HCT116 (cell line): ENCODE measurements around the gene EXOSC5. TPM values are rescaled to one million over a fixed set of nuclear protein-coding genes. Genes with fewer than 3 reads are reported as not detected.

Experiments
- CBX3 ChIP-seq: IDR thresholded peaks from 2 replicates; pipeline ENCODE4 v1.6.1; 2012; ENCODE audit warnings: low read depth
- EZH2phosphoT487 ChIP-seq: fragments of 200-600 bp; IDR thresholded peaks from 2 replicates; pipeline ENCODE4 v1.6.1; 2018; ENCODE audit warnings: antibody characterized with exemption, borderline replicate concordance
- FOSL1 ChIP-seq: IDR thresholded peaks from 2 replicates; pipeline ENCODE4 v1.6.1; 2012; ENCODE audit warnings: low read depth
- RAD21 ChIP-seq: IDR thresholded peaks from 2 replicates; pipeline ENCODE4 v1.6.1; 2012; ENCODE audit warnings: low read depth, mild to moderate bottlenecking
- SP1 ChIP-seq: IDR thresholded peaks from 2 replicates; pipeline ENCODE4 v1.6.1; 2012; ENCODE audit warnings: low read depth
- total RNA-seq: library from RNA; stranded (reverse); gene quantifications from one replicate; pipeline ENCODE4 v1.2.1, GENCODE V29; 2021; ENCODE audit not compliant: unreplicated experiment
- TF ChIP-seq, protein P1 (sequence below), 3 experiments: fragments of 200-600 bp in 1 of 3; sonication (generic) in 1 of 3; IDR thresholded peaks in 2 of 3; conservative IDR thresholded peaks in 1 of 3; 2 replicates each; pipeline ENCODE4 v1.5.1; 2012 to 2017; ENCODE audit warnings: low read depth in 2 of 3, low read length in 2 of 3, antibody characterized with exemption in 1 of 3, borderline replicate concordance in 1 of 3, control low read depth in 1 of 3, mild to moderate bottlenecking in 1 of 3, mixed read lengths in 1 of 3, mixed run types in 1 of 3, moderate library complexity in 1 of 3; ENCODE audit not compliant: insufficient read depth in 1 of 3
- TF ChIP-seq, protein P2 (sequence below): IDR thresholded peaks from 2 replicates; pipeline ENCODE4 v1.6.1; 2012
- TF ChIP-seq, protein P3 (sequence below): IDR thresholded peaks from 2 replicates; pipeline ENCODE4 v1.6.1; 2011; ENCODE audit warnings: mild to moderate bottlenecking, low read length, moderate library complexity; ENCODE audit not compliant: insufficient replicate concordance; ENCODE audit errors: extremely low read depth
- TF ChIP-seq, protein P4 (sequence below): IDR thresholded peaks from 2 replicates; pipeline ENCODE4 v1.6.1; 2012; ENCODE audit warnings: low read depth

The EXOSC5 gene
- total RNA-seq, 1 experiment from 2014 or later = 57.5 TPM

DNA sequence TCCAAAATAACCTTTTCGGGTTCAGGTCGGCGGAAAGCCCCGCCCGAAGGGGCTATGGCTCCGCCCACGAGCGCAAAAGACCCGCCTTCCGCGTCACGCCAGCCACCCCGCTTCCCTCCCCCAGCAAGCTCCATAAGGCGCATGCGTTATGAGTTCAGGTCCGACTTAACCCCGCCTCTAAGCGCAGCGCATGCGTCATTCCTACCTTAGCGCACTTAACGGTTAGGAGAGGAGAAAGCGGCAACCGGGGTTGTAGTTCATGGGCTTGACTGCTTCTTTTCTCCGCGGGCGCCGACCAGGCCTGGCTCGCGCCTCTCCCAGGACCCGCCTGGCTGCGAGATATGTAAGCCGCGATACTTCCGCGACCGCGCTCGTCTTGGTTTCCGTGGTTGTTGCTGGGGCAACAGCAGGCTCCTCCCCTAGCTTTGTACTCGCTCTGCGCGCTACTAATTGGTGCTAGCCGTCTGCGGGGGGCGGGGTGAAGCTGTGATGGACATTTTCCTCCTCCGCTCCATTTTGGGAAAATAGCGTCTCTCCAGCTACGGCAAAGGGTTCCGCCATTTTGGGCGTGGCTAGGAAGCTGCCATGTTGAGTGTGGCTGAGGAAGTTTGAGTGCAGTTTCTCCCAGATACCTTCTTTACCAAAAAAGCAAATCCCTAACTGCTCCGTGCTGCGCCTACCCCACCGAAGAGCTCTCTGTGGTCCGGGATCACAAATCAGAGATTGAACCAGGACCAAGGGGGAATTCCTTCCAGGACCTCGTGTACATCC is 33.2 kb downstream of the EXOSC5 start, which contains the start of gene B9D2 (continued):
- TF ChIP-seq, protein P1, sequence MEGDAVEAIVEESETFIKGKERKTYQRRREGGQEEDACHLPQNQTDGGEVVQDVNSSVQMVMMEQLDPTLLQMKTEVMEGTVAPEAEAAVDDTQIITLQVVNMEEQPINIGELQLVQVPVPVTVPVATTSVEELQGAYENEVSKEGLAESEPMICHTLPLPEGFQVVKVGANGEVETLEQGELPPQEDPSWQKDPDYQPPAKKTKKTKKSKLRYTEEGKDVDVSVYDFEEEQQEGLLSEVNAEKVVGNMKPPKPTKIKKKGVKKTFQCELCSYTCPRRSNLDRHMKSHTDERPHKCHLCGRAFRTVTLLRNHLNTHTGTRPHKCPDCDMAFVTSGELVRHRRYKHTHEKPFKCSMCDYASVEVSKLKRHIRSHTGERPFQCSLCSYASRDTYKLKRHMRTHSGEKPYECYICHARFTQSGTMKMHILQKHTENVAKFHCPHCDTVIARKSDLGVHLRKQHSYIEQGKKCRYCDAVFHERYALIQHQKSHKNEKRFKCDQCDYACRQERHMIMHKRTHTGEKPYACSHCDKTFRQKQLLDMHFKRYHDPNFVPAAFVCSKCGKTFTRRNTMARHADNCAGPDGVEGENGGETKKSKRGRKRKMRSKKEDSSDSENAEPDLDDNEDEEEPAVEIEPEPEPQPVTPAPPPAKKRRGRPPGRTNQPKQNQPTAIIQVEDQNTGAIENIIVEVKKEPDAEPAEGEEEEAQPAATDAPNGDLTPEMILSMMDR (IDR thresholded peaks at IDR 0.05 in 2 of 3, conservative IDR thresholded peaks at IDR 0.05 in 1 of 3; ENCODE audit: borderline replicate concordance in 1 of 3, insufficient read depth in 1 of 3, low read depth in 2 of 3, low read length in 2 of 3) = no peak
- TF ChIP-seq EZH2phosphoT487 = no peak
- TF ChIP-seq, protein P2, sequence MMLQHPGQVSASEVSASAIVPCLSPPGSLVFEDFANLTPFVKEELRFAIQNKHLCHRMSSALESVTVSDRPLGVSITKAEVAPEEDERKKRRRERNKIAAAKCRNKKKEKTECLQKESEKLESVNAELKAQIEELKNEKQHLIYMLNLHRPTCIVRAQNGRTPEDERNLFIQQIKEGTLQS = no peak
- peak; percentile 35; the same call in 1 of the 2 replicates for TF ChIP-seq SP1
- no peak for TF ChIP-seq FOSL1
- TF ChIP-seq, protein P3, sequence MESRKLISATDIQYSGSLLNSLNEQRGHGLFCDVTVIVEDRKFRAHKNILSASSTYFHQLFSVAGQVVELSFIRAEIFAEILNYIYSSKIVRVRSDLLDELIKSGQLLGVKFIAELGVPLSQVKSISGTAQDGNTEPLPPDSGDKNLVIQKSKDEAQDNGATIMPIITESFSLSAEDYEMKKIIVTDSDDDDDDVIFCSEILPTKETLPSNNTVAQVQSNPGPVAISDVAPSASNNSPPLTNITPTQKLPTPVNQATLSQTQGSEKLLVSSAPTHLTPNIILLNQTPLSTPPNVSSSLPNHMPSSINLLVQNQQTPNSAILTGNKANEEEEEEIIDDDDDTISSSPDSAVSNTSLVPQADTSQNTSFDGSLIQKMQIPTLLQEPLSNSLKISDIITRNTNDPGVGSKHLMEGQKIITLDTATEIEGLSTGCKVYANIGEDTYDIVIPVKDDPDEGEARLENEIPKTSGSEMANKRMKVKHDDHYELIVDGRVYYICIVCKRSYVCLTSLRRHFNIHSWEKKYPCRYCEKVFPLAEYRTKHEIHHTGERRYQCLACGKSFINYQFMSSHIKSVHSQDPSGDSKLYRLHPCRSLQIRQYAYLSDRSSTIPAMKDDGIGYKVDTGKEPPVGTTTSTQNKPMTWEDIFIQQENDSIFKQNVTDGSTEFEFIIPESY = no peak
- TF ChIP-seq RAD21 = no peak
- TF ChIP-seq, protein P4, sequence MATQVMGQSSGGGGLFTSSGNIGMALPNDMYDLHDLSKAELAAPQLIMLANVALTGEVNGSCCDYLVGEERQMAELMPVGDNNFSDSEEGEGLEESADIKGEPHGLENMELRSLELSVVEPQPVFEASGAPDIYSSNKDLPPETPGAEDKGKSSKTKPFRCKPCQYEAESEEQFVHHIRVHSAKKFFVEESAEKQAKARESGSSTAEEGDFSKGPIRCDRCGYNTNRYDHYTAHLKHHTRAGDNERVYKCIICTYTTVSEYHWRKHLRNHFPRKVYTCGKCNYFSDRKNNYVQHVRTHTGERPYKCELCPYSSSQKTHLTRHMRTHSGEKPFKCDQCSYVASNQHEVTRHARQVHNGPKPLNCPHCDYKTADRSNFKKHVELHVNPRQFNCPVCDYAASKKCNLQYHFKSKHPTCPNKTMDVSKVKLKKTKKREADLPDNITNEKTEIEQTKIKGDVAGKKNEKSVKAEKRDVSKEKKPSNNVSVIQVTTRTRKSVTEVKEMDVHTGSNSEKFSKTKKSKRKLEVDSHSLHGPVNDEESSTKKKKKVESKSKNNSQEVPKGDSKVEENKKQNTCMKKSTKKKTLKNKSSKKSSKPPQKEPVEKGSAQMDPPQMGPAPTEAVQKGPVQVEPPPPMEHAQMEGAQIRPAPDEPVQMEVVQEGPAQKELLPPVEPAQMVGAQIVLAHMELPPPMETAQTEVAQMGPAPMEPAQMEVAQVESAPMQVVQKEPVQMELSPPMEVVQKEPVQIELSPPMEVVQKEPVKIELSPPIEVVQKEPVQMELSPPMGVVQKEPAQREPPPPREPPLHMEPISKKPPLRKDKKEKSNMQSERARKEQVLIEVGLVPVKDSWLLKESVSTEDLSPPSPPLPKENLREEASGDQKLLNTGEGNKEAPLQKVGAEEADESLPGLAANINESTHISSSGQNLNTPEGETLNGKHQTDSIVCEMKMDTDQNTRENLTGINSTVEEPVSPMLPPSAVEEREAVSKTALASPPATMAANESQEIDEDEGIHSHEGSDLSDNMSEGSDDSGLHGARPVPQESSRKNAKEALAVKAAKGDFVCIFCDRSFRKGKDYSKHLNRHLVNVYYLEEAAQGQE = no peak
- no peak for TF ChIP-seq CBX3
